ENCODE data around the gene KIAA0753.

DNA sequence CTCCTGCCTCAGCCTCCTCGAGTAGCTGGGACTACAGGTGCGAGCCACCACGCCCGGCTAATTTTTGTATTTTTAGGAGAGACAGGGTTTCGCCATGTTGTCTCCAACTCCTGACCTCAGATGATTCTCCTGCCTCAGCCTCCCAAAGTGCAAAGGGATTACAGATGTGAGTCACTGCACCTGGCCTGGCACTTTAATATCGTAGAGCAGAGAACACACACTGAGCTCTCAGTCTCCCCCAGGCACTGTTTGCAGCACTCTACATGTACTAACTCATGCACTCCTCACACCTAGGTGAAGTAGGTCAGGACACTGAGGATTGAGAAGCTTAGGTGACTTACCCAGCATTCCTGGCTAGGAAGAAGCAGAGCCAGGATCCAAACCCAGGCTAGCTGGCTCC is 26.0 kb upstream of the KIAA0753 start:
- TF ChIP-seq CTCF (IDR thresholded peaks at IDR 0.05; ENCODE audit: insufficient read depth, low read length, poor library complexity, severe bottlenecking) (no peak), EZH2phosphoT487 (conservative IDR thresholded peaks at IDR 0.05; ENCODE audit: low read length) (no peak)
